Measurements from ENCODE around the gene PCDHGB7. TPM values are rescaled to one million over a fixed set of nuclear protein-coding genes. Genes with fewer than 3 reads are reported as not detected.
"Not testable (repeated sequence)": the region's sequence is repeated elsewhere in the genome, so short reads cannot be mapped to it uniquely, and the experiment has no call there.

Gene PCDHGB7
- total RNA-seq, 1 donor from 2014 or later = 0.13 TPM

DNA sequence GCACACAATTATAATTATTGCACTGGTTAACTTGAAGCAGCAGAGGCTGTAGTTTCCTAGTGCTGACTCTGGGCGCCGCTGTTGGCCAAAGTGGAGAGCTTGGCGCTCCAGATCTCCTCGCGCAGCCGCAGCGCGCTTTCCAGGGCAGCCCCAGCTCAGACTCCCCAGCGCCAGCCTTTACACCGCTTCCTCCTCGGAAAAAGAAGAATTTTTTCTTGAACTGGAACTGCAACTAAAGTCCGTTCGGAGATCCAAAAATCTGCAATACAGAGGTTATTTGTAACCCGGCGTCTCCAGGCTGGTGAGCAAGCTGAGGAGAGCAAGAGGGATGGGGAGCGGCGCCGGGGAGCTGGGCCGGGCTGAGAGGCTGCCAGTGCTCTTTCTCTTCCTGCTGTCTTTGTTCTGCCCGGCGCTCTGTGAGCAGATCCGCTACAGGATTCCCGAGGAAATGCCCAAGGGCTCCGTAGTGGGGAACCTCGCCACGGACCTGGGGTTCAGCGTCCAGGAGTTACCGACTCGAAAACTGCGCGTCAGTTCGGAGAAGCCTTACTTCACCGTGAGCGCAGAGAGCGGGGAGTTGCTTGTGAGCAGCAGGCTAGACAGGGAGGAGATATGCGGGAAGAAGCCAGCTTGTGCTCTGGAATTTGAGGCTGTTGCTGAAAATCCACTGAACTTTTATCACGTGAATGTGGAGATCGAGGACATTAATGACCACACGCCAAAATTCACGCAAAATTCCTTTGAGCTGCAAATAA, 29.7 kb upstream of the PCDHGB7 start, which contains the start of gene PCDHGB4:
PCDHGB4 (plus strand) TSS at position 142 of the 755 bp plus-strand sequence; CDS start at position 329, 187 bp downstream.
- Mint-ChIP-seq H3K4me3 (peak within 1 kb of the TSS; percentile 39), H3K9me3 (peaks cover 37% of the 10 kb centered on the region)
- intact Hi-C loops (cut with micrococcal nuclease) = loop anchor here (5.0 kb wide), 1 partner anchor 35 kb away; the partner anchor contains the start of gene PCDHGA11
- H3K27ac Mint-ChIP-seq; H3K27me3 Mint-ChIP-seq (ENCODE audit: insufficient read depth); H3K36me3 Mint-ChIP-seq (ENCODE audit: low read depth); DNase-seq (ENCODE audit: low spot score); H3K4me1 Mint-ChIP-seq (ENCODE audit: low read depth): not testable (repeated sequence)

DNA sequence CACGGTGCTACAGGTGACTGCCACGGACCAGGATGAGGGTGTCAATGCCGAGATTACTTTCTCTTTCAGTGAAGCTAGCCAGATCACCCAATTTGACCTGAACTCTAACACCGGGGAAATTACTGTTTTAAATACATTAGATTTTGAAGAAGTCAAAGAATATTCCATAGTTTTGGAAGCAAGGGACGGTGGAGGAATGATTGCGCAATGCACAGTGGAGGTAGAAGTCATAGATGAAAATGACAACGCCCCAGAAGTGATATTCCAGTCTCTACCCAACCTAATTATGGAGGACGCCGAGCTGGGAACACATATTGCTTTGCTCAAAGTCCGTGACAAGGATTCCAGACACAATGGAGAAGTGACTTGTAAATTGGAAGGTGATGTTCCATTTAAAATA, 28.8 kb upstream of the PCDHGB7 start:
- Mint-ChIP-seq H3K27me3 (ENCODE audit: insufficient read depth) (peaks cover 3% of the 10 kb centered on the region), H3K36me3 (ENCODE audit: low read depth) (peaks cover 1% of the 10 kb centered on the region), H3K4me1 (ENCODE audit: low read depth) (no peaks in the 10 kb centered on the region), H3K27ac (no peak overlapping the region), H3K4me3 (no peak overlapping the region), H3K9me3 (peaks cover 38% of the 10 kb centered on the region)
- intact Hi-C loops (cut with micrococcal nuclease) = loop anchor here (5.0 kb wide), 1 partner anchor 34 kb away; the partner anchor contains the start of gene PCDHGA11
- no peak for DNase-seq (ENCODE audit: low spot score)

DNA sequence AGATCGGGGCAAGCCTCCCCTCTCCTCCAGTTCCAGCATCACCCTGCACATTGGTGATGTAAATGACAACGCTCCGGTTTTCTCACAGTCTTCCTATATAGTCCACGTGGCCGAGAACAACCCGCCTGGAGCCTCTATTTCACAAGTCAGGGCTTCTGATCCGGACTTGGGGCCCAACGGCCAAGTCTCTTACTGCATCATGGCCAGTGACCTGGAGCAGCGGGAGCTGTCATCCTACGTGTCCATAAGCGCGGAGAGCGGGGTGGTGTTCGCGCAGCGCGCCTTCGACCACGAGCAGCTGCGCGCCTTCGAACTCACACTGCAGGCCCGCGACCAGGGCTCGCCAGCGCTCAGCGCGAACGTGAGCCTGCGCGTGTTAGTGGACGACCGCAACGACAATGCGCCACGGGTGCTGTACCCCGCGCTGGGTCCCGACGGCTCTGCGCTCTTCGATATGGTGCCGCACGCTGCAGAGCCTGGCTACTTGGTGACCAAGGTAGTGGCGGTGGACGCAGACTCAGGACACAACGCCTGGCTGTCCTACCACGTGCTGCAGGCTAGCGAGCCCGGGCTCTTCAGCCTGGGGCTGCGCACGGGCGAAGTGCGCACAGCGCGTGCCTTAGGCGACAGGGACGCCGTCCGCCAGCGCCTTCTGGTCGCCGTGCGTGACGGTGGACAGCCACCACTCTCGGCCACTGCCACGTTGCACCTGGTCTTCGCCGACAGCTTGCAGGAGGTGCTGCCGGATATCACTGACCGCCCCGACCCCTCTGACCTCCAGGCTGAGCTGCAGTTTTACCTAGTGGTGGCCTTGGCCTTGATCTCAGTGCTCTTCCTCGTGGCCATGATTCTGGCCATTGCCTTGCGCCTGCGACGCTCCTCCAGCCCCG, 28.1 kb upstream of the PCDHGB7 start:
- intact Hi-C loops (cut with micrococcal nuclease) = loop anchor here (5.0 kb wide), 1 partner anchor 33 kb away; the partner anchor contains the start of gene PCDHGA11
- Mint-ChIP-seq H3K4me3 (no peak overlapping the region), H3K27me3 (ENCODE audit: insufficient read depth) (peaks cover 3% of the 10 kb centered on the region), H3K4me1 (ENCODE audit: low read depth) (no peaks in the 10 kb centered on the region), H3K27ac (no peak overlapping the region), H3K36me3 (ENCODE audit: low read depth) (peaks cover 1% of the 10 kb centered on the region), H3K9me3 (peaks cover 45% of the 10 kb centered on the region)
- DNase-seq (ENCODE audit: low spot score) = no peak

DNA sequence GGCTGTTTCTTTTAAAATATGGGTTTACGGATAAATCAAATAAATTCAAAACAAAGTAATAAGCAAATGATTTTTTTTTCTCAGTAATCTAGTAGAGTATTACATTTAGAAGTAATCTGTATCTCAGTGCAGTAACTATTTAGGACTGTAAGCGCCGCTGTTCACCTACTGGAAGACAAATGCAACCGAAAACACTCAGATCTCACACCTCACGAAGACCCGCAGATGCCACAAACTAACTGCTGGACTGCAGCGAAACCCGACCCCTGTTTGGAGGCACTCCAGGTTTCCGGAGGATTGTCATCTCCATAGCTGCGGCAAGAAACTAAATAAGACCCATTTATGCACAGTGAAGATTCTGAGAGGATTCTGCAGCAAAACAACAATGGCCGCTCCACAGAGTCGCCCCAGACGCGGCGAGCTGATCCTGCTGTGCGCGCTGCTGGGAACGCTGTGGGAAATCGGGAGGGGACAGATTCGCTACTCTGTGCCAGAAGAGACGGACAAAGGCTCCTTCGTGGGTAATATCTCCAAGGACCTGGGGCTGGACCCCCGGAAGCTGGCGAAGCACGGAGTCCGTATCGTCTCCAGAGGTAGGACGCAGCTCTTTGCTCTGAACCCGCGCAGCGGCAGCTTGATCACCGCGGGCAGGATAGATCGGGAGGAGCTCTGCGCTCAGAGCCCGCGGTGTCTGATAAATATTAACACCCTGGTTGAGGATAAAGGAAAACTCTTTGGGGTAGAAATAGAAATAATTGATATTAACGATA, 24.9 kb upstream of the PCDHGB7 start, which contains the start of gene PCDHGA8:
PCDHGA8 (plus strand) TSS at position 205 of the 770 bp plus-strand sequence; CDS start at position 386, 181 bp downstream.
- Mint-ChIP-seq H3K27ac (no peak within 1 kb of the TSS), H3K36me3 (ENCODE audit: low read depth) (peaks cover 1% of the 10 kb centered on the region), H3K27me3 (ENCODE audit: insufficient read depth) (peaks cover 8% of the 10 kb centered on the region)

DNA sequence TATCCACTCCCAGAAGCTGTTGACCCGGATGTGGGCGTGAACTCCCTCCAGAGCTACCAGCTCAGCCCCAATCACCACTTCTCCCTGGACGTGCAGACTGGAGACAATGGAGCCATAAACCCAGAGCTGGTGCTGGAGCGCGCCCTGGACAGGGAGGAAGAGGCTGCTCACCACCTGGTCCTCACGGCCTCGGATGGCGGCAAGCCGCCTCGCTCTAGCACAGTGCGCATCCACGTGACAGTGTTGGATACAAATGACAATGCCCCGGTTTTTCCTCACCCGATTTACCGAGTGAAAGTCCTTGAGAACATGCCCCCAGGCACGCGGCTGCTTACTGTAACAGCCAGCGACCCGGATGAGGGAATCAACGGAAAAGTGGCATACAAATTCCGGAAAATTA, 24.2 kb upstream of the PCDHGB7 start:
- Mint-ChIP-seq H3K4me3 (no peak overlapping the region), H3K27ac (no peak overlapping the region), H3K36me3 (ENCODE audit: low read depth) (peaks cover 1% of the 10 kb centered on the region), H3K4me1 (ENCODE audit: low read depth) (no peaks in the 10 kb centered on the region), H3K9me3 (peaks cover 43% of the 10 kb centered on the region), H3K27me3 (ENCODE audit: insufficient read depth) (peaks cover 8% of the 10 kb centered on the region)
- DNase-seq (ENCODE audit: low spot score) = no peak
- intact Hi-C loops (cut with micrococcal nuclease) = no loop called here

More for the DNA sequence above, 24.9 kb upstream of the PCDHGB7 start, which contains the start of gene PCDHGA8:
- no peak for DNase-seq (ENCODE audit: low spot score)
- Mint-ChIP-seq H3K4me1 (ENCODE audit: low read depth) (no peaks in the 10 kb centered on the region), H3K9me3 (peaks cover 43% of the 10 kb centered on the region), H3K4me3 (no peak within 1 kb of the TSS)
- intact Hi-C loops (cut with micrococcal nuclease) = no loop called here

DNA sequence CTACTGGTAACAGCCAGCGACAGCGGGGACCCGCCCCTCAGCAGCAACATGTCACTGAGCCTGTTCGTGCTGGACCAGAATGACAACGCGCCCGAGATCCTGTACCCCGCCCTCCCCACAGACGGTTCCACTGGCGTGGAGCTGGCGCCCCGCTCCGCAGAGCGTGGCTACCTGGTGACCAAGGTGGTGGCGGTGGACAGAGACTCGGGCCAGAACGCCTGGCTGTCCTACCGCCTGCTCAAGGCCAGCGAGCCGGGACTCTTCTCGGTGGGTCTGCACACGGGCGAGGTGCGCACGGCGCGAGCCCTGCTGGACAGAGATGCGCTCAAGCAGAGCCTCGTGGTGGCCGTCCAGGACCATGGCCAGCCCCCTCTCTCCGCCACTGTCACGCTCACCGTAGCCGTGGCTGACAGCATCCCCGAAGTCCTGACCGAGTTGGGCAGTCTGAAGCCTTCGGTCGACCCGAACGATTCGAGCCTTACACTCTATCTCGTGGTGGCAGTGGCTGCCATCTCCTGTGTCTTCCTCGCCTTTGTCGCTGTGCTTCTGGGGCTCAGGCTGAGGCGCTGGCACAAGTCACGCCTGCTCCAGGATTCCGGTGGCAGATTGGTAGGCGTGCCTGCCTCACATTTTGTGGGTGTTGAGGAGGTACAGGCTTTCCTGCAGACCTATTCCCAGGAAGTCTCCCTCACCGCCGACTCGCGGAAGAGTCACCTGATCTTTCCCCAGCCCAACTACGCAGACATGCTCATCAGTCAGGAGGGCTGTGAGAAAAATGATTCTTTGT, 22.9 kb upstream of the PCDHGB7 start:
- not testable (repeated sequence) for H3K4me3 Mint-ChIP-seq; H3K4me1 Mint-ChIP-seq (ENCODE audit: low read depth); H3K27ac Mint-ChIP-seq; H3K36me3 Mint-ChIP-seq (ENCODE audit: low read depth); DNase-seq (ENCODE audit: low spot score)
- peaks cover 17% of the 10 kb centered on the region for H3K27me3 Mint-ChIP-seq (ENCODE audit: insufficient read depth)
- intact Hi-C loops (cut with micrococcal nuclease) = loop anchor here (5.0 kb wide), 1 partner anchor 32 kb away; the partner anchor contains the start of gene PCDHGA5
- H3K9me3 Mint-ChIP-seq = peaks cover 42% of the 10 kb centered on the region

DNA sequence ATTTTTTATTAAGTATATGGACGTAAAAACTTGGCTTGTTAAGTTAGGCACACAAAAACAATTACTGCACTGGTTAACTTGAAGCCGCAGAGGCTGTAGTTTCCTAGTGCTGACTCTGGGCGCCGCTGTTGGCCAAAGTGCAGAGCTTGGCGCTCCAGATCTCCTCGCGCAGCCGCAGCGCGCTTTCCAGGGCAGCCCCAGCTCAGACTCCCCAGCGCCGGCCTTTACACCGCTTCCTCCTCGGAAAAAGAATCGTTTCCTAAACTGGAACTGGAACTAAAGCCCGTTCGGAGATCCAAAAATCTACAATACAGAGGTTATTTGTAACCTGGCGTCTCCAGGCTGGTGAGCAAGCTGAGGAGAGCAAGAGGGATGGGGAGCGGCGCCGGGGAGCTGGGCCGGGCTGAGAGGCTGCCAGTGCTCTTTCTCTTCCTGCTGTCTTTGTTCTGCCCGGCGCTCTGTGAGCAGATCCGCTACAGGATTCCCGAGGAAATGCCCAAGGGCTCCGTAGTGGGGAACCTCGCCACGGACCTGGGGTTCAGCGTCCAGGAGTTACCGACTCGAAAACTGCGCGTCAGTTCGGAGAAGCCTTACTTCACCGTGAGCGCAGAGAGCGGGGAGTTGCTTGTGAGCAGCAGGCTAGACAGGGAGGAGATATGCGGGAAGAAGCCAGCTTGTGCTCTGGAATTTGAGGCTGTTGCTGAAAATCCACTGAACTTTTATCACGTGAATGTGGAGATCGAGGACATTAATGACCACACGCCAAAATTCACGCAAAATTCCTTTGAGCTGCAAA, 19.5 kb upstream of the PCDHGB7 start, which contains the start of gene PCDHGB5:
PCDHGB5 (plus strand) TSS at position 192 of the 796 bp plus-strand sequence; CDS start at position 373, 181 bp downstream.
- H3K4me1 Mint-ChIP-seq (ENCODE audit: low read depth); H3K27ac Mint-ChIP-seq; H3K36me3 Mint-ChIP-seq (ENCODE audit: low read depth): not testable (repeated sequence)
- Mint-ChIP-seq H3K27me3 (ENCODE audit: insufficient read depth) (peaks cover 27% of the 10 kb centered on the region), H3K9me3 (peaks cover 31% of the 10 kb centered on the region), H3K4me3 (peak within 1 kb of the TSS; percentile 37)
- DNase-seq (ENCODE audit: low spot score) = peak; percentile 21
- intact Hi-C loops (cut with micrococcal nuclease) = loop anchor here (5.0 kb wide), 1 partner anchor 36 kb away; the partner anchor contains the start of gene PCDHGA5

DNA sequence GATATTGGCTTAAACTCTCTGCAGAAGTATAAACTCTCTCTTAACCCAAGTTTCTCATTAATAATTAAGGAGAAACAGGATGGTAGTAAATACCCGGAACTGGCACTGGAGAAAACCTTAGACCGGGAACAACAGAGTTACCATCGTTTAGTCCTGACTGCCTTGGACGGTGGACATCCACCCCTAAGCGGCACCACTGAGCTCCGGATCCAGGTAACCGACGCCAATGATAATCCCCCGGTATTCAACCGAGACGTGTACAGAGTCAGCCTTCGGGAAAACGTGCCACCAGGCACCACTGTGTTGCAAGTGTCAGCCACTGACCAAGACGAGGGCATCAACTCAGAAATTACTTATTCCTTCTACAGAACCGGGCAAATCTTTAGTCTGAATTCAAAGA, 18.9 kb upstream of the PCDHGB7 start:
- no peak overlapping the region for H3K4me3 Mint-ChIP-seq

DNA sequence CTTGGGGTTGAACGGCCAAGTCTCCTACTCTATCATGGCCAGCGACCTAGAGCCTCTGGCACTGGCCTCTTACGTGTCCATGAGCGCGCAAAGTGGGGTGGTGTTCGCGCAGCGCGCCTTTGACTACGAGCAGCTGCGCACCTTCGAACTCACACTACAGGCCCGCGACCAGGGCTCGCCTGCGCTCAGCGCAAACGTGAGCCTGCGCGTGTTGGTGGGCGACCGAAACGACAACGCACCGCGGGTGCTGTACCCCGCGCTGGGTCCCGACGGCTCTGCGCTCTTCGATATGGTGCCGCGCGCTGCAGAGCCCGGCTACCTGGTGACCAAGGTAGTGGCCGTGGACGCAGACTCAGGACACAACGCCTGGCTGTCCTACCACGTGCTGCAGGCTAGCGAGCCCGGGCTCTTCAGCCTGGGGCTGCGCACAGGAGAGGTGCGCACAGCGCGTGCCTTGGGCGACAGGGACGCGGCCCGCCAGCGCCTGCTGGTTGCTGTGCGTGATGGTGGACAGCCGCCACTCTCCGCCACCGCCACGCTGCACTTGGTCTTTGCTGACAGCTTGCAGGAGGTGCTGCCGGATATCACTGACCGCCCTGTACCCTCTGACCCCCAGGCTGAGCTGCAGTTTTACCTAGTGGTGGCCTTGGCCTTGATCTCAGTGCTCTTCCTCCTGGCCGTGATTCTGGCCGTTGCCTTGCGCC, 17.8 kb upstream of the PCDHGB7 start:
- H3K4me3 Mint-ChIP-seq = no peak overlapping the region
- peaks cover 26% of the 10 kb centered on the region for H3K27me3 Mint-ChIP-seq (ENCODE audit: insufficient read depth)
- H3K36me3 Mint-ChIP-seq (ENCODE audit: low read depth) = no peaks in the 10 kb centered on the region

More for the DNA sequence above, 18.9 kb upstream of the PCDHGB7 start:
- intact Hi-C loops (cut with micrococcal nuclease) = loop anchor here (5.0 kb wide), 1 partner anchor 36 kb away; the partner anchor contains the start of gene PCDHGA5
- Mint-ChIP-seq H3K9me3 (peaks cover 32% of the 10 kb centered on the region), H3K4me1 (ENCODE audit: low read depth) (no peaks in the 10 kb centered on the region), H3K27ac (no peak overlapping the region), H3K27me3 (ENCODE audit: insufficient read depth) (peaks cover 27% of the 10 kb centered on the region), H3K36me3 (ENCODE audit: low read depth) (no peaks in the 10 kb centered on the region)
- no peak for DNase-seq (ENCODE audit: low spot score)

DNA sequence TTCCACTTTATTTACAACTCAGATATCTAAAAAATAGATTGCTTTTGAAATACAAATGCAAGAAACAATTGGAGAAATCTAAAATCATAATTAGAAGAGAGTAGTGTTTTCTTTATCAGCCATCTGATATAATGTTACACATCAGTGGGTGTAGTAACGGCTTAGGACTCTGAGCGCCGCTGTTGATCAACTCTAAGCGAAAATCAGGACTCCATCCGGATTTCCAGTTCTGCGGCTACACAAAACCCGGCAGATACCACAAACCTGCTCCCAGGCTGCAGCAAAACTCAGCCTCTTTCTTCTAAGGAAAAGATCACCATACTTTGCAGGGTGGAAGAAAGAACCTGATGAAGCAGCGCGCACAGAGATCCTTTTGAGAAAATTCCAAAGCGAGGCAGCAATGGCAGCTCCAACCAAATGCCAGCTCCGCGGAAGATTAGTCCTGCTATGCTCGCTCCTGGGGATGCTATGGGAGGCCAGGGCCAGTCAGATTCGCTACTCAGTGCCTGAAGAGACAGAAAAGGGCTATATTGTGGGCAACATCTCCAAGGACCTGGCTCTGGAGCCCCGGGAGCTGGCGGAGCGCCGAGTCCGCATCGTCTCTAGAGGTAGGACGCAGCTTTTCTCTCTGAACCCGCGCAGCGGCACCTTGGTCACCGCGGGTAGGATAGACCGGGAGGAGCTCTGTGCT, 14.8 kb upstream of the PCDHGB7 start, which contains the start of gene PCDHGA9:
PCDHGA9 (plus strand) TSS at position 226 of the 691 bp plus-strand sequence; CDS start at position 401, 175 bp downstream.
- Mint-ChIP-seq H3K27ac (no peak within 1 kb of the TSS), H3K4me1 (ENCODE audit: low read depth) (no peaks in the 10 kb centered on the region), H3K4me3 (no peak within 1 kb of the TSS), H3K27me3 (ENCODE audit: insufficient read depth) (peaks cover 21% of the 10 kb centered on the region), H3K36me3 (ENCODE audit: low read depth) (no peaks in the 10 kb centered on the region), H3K9me3 (peaks cover 19% of the 10 kb centered on the region)
- no peak for DNase-seq (ENCODE audit: low spot score)
- intact Hi-C loops (cut with micrococcal nuclease) = no loop called here

More for the DNA sequence above, 17.8 kb upstream of the PCDHGB7 start:
- no peak for DNase-seq (ENCODE audit: low spot score)
- H3K9me3 Mint-ChIP-seq = peaks cover 24% of the 10 kb centered on the region
- H3K27ac Mint-ChIP-seq = no peak overlapping the region
- intact Hi-C loops (cut with micrococcal nuclease) = loop anchor here (2.0 to 5.0 kb wide), 2 partner anchors 35 to 37 kb away; partner anchors contain the start of gene PCDHGA5
- H3K4me1 Mint-ChIP-seq (ENCODE audit: low read depth) = no peaks in the 10 kb centered on the region
